Measurements from ENCODE around the gene VSNL1.

DNA sequence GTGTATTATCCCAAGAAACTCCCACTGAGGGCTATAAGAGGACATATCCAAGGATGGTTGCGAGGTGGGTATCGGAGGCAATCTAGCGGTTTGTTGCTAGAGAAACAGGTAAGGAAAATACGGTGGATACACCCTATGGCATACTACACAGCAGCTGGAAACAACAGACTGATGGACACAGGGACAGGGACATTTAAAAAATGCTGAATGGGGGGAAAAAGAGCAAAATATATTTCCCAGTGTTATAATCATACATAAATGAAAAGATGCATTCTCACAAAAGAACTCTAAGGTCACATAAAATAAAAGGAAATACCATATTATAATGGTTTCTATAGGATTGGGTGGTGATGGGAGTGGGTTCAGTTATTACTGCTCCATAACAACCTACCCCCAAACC, 117.3 kb downstream of the VSNL1 start:
- no peak for TF ChIP-seq CTCF (IDR thresholded peaks at IDR 0.05)
- no peak for TF ChIP-seq POLR2A (IDR thresholded peaks at IDR 0.05)
